Urinary bladder (tissue), 4 donors: ENCODE data around the gene UGT1A10. TPM values are rescaled to one million over a fixed set of nuclear protein-coding genes. Genes with fewer than 3 reads are reported as not detected.
A peak's percentile ranks its signal among the peaks of the same experiment; 100 is the strongest.
"Not testable (repeated sequence)": the region's sequence is repeated elsewhere in the genome, so short reads cannot be mapped to it uniquely, and the experiment has no call there.

Experiments used
- DNase-seq: peaks from one replicate; pipeline ENCODE4 v3.0.0-alpha.2; 2015; ENCODE audit errors: extremely low spot score
- H3K27ac ChIP-seq: one replicate; pipeline ENCODE4 v1.5.1; 2013; ENCODE audit warnings: low read depth, mild to moderate bottlenecking, moderate library complexity
- H3K36me3 ChIP-seq: one replicate; pipeline ENCODE4 v1.6.1; 2013; ENCODE audit warnings: mild to moderate bottlenecking, moderate library complexity; ENCODE audit not compliant: insufficient read depth
- H3K4me1 ChIP-seq: one replicate; pipeline ENCODE4 v1.6.1; 2013; ENCODE audit warnings: mild to moderate bottlenecking, moderate library complexity; ENCODE audit not compliant: insufficient read depth
- H3K4me3 ChIP-seq: one replicate; pipeline ENCODE4 v1.5.1; 2013; ENCODE audit warnings: low read depth, low read length
- WGBS: extraction: QIAGEN DNeasy Blood & Tissue Kit; methylation state at CpG from one replicate; pipeline ENCODE4 v1.1.7; 2013; 5-methylcytosine and 5-hydroxymethylcytosine counted together
- polyA plus RNA-seq: library from polyadenylated mRNA; stranded (reverse); fragments of 200-250 nt; gene quantifications from one replicate; pipeline ENCODE4 v1.2.3, GENCODE V29; 2013
- total RNA-seq: library from RNA; depleted of rRNA; stranded (reverse); fragments of >200 nt; gene quantifications from one replicate; pipeline ENCODE4 v1.2.3, GENCODE V29; 2014
- donor health status: healthy with polysubstance abuse.
- donor health status: healthy.

The UGT1A10 gene
- total and polyA plus RNA-seq, 2 donors, result not detected

DNA sequence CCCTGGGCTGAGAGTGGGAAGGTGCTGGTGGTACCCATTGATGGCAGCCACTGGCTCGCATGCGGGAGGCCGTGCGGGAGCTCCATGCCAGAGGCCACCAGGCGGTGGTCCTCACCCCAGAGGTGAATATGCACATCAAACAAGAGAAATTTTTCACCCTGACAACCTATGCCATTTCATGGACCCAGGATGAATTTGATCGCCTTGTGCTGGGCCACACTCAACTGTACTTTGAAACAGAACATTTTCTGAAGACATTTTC is 111.0 kb downstream of the UGT1A10 start:
- Histone ChIP-seq H3K36me3 (no peaks in the 10 kb centered on the region), H3K4me1 (no peaks in the 10 kb centered on the region), H3K4me3 (no peak overlapping the region), H3K27ac (no peak overlapping the region)
- WGBS, result 85% methylated on average over 6 of the region's 6 CpGs
- DNase-seq, result no peak

DNA sequence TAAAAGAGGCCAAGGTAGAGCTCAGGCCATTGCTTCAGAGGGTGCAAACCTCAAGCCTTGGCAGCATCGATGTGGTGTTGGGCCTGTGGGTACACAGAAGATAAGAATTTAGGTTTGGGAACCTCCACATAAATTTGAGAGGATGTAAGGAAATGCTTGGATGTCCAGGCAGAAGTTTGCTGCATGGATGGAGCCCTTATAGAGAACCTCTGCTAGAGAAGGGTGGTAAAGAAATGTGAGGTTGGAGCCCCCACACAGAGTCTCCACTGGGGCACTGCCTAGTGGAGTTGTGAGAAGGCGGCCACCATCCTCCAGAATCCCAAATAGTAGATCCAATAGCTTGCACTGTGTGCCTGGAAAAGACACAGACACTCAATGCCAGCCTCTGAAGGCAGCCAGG is 114.4 kb downstream of the UGT1A10 start:
- 79% methylated on average over 2 of the region's 2 CpGs for WGBS
- not testable (repeated sequence) for DNase-seq, H3K4me1 ChIP-seq

DNA sequence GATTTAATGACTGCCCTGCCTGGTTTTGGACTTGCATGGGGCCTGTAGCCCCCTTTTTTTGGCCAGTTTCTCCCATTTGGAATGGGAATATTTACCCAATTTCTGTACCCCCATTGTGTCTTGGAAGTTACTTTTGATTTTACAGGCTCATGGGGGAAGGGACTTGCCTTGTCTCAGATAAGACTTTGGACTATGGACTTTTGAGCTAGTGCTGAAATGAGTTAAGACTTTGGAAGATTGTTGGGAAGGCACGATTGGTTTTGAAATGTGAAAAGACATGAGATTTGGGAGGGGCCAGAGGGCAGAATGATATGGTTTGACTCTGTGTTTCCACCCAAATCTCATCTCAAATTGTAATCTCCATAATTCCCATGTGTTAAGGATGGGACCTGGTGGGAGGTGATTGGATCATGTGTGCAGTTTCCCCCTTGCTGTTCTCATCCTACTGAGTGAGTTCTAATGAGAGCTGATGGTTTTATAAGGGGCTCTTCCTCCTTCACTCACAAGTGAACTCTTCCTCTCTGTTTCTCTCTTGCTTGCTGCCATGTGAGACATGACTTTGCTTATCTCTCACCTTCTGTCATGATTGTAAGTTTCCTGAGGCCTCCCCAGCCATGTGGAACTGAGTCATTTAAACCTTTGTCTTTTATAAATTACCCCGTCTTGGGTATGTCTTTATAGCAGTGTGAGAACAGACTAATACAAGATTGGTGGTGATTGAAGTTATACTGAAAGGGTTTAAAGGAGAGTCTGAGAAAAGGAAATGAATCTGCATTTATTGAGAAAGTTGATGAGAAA is 115.2 kb downstream of the UGT1A10 start:
- 69% methylated on average over 2 of the region's 2 CpGs for WGBS
- H3K4me1 ChIP-seq, H3K27ac ChIP-seq, DNase-seq, H3K36me3 ChIP-seq, H3K4me3 ChIP-seq: not testable (repeated sequence)

More for the DNA sequence above, 114.4 kb downstream of the UGT1A10 start:
- not testable (repeated sequence) for H3K36me3 ChIP-seq, H3K27ac ChIP-seq, H3K4me3 ChIP-seq

DNA sequence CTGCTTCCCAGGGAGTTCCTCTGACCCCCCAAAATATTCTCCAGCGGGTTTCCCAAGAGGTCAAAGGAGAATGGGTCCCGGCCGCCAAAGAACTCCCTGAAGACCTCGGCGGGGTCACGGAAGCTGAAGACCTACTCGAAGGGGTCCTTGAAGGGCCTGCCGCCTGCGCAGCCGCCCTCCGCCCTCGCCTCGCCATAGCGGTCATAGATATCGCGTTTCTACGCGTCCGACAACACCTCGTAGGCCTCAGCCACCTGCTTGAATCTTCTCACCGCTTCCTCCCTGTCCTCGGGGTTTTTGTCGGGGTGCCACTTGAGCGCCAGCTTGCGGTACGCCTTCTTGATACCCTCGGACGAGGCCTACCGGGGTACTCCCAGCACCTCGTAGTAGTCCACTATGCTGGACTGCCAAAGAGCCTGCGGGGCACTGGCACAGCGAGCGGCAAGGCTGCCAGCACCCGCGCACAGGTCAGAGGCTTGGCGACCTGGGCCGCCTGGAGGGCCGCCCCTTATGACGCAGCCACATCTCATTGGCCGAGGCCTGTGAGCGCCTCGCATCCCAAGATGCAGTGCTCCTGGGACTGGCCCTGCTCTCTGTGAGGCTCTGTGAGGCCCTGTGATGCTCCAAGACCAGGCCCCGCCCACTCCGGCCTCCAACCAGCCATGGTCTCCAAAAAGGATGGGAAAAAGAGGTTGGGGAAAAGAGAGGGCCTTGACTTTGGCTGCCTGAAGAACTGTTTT is 118.8 kb downstream of the UGT1A10 start:
- no peak for DNase-seq
- Histone ChIP-seq H3K4me3 (no peak overlapping the region), H3K27ac (no peak overlapping the region), H3K36me3 (no peaks in the 10 kb centered on the region), H3K4me1 (no peaks in the 10 kb centered on the region)
- 89% methylated on average over 44 of the region's 44 CpGs for WGBS

GRCh38 chr2:233756429-233757081 is 120.3 kb downstream of the UGT1A10 start:
- no peak overlapping the region for H3K27ac ChIP-seq
- 72% methylated on average over 7 of the region's 7 CpGs for WGBS
- H3K4me3 ChIP-seq, result no peak overlapping the region
- DNase-seq, result no peak
- H3K4me1 ChIP-seq, result no peaks in the 10 kb centered on the region
- no peaks in the 10 kb centered on the region for H3K36me3 ChIP-seq

- DNase-seq, result no peak
- H3K36me3 ChIP-seq, result no peaks in the 10 kb centered on the region
- H3K4me1 ChIP-seq, result no peaks in the 10 kb centered on the region
- no peak overlapping the region for H3K4me3 ChIP-seq
- no peak overlapping the region for H3K27ac ChIP-seq
These were observed 121.9 kb downstream of the UGT1A10 start for GRCh38 chr2:233758141-233758540.

DNA sequence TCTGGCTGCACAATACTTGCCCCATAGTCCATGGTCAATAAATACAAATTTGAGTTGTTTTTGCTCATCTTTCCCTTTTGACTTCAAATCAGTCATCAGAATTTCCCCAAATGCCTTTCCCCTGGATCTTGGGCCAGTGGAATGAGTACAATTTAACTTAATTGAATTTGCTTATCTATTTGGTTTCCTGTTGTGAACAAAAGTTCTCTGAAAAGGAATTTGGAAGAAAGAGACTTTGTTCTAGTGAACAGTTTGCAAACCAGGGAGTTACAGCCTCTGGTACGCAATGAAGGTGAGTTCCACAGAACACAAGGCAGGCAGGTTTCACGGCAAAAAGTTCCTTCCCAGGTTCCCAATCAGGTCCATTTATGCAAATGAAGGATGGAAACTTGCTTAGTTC is 122.6 kb downstream of the UGT1A10 start:
- 84% methylated on average over 2 of the region's 2 CpGs for WGBS
- no peaks in the 10 kb centered on the region for H3K4me1 ChIP-seq
- H3K27ac ChIP-seq, result peak overlapping the region; percentile 41
- no peak overlapping the region for H3K4me3 ChIP-seq
- no peak for DNase-seq
- H3K36me3 ChIP-seq, result no peaks in the 10 kb centered on the region

DNA sequence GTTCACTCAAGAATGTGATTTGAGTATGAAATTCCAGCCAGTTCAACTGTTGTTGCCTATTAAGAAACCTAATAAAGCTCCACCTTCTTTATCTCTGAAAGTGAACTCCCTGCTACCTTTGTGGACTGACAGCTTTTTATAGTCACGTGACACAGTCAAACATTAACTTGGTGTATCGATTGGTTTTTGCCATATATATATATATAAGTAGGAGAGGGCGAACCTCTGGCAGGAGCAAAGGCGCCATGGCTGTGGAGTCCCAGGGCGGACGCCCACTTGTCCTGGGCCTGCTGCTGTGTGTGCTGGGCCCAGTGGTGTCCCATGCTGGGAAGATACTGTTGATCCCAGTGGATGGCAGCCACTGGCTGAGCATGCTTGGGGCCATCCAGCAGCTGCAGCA is 123.8 kb downstream of the UGT1A10 start, which contains the start of gene UGT1A1:
Gene UGT1A1 (plus strand): TSS at position 228 of the 400 bp plus-strand sequence. CDS start 18 bp downstream, at position 246.
- Histone ChIP-seq H3K4me1 (no peaks in the 10 kb centered on the region), H3K4me3 (no peak within 1 kb of the TSS), H3K27ac (peak within 1 kb of the TSS; percentile 41), H3K36me3 (no peaks in the 10 kb centered on the region)
- 87% methylated on average over 6 of the region's 6 CpGs for whole genome bisulfite sequencing
- no peak for DNase-seq

- no peak overlapping the region for H3K4me3 ChIP-seq
- H3K36me3 ChIP-seq, result no peaks in the 10 kb centered on the region
- DNase-seq, result no peak
- 62% methylated on average over 4 of the region's 4 CpGs for WGBS
- H3K4me1 ChIP-seq, result no peaks in the 10 kb centered on the region
- peak overlapping the region; percentile 54 for H3K27ac ChIP-seq
These were observed 125.0 kb downstream of the UGT1A10 start for GRCh38 chr2:233761040-233761769.

DNA sequence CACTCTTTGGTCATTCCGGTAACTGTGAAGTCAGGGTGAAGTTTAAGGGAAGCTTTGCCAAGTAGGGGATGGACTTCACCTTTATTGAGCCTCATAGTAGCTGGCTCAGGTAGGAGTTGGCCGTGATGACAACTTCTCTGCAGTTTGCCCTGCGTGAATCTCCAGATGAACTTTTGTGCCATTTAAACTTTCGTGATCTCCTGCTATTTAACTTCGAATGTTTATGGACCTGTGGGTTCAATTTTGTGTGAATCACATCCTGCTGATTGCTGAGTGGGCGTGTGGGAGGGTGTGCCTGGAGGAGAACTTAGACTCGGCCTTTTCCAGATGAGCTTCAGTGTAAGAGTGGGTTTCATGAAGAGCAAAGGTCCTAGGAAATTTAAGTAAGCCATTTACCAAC is 128.0 kb downstream of the UGT1A10 start:
- H3K4me1 ChIP-seq, result no peaks in the 10 kb centered on the region
- 68% methylated on average over 7 of the region's 7 CpGs for WGBS
- DNase-seq, result no peak
- H3K27ac ChIP-seq, result no peak overlapping the region
- H3K4me3 ChIP-seq, result no peak overlapping the region
- no peaks in the 10 kb centered on the region for H3K36me3 ChIP-seq

DNA sequence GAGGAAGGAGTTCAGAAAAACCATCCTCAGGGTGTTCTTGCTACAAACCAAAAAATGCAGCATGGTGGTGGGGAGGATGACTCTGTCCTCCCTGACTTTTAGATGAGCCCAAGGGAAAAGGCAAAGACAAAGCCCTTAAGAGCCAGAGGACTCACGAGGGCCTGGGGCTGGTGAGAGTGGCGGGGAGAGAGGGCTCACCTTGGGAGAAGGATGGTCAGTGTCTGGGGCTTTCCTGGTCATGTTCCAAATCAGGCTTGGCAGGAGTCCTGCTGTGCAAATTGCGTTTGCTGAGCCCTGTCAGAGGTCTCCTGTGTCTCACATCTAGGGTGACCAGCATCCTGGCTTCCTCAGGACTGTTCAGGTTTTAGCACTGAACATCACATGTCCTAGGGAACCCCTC is 128.5 kb downstream of the UGT1A10 start:
- H3K27ac ChIP-seq, result peak overlapping the region; percentile 15
- no peaks in the 10 kb centered on the region for H3K36me3 ChIP-seq
- no peaks in the 10 kb centered on the region for H3K4me1 ChIP-seq
- no peak for DNase-seq
- H3K4me3 ChIP-seq, result no peak overlapping the region
- WGBS, result 55% methylated on average over 3 of the region's 3 CpGs

DNA sequence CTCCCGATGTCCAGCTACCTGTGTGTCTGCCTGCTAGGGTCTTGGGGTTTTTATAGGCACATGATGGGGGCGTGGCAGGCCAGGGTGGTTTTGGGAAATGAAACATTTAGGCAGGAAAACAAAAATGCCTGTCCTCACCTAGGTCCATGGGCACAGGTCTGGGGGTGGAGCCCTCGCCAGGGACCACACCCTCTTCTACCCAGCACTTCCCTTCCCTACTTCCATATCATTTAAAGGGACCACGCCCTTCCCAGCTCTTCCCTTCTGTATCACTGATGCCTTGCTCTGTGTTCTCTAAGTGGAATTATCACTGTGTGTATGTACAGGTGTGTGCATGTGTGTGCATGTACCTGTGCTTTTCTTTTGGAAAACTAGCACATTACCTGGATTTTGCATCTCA is 130.2 kb downstream of the UGT1A10 start:
- no peak for DNase-seq
- Histone ChIP-seq H3K36me3 (no peaks in the 10 kb centered on the region), H3K4me3 (no peak overlapping the region), H3K4me1 (no peaks in the 10 kb centered on the region), H3K27ac (no peak overlapping the region)
- 79% methylated on average over 4 of the region's 4 CpGs for WGBS

DNA sequence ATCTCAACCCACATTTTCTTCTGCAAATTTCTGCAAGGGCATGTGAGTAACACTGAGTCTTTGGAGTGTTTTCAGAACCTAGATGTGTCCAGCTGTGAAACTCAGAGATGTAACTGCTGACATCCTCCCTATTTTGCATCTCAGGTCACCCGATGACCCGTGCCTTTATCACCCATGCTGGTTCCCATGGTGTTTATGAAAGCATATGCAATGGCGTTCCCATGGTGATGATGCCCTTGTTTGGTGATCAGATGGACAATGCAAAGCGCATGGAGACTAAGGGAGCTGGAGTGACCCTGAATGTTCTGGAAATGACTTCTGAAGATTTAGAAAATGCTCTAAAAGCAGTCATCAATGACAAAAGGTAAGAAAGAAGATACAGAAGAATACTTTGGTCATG is 131.8 kb downstream of the UGT1A10 start:
- DNase-seq, result no peak
- H3K36me3 ChIP-seq, result no peaks in the 10 kb centered on the region
- H3K4me3 ChIP-seq, result no peak overlapping the region
- no peaks in the 10 kb centered on the region for H3K4me1 ChIP-seq
- H3K27ac ChIP-seq, result no peak overlapping the region
- WGBS, result 76% methylated on average over 4 of the region's 4 CpGs
